Measurements from ENCODE around the gene PTPRJ.

- TF ChIP-seq CTCF (optimal IDR thresholded peaks at IDR 0.05 in 1 of 3, IDR thresholded peaks at IDR 0.05 in 1 of 3, conservative IDR thresholded peaks at IDR 0.05 in 1 of 3; ENCODE audit: extremely low read depth in 1 of 3, insufficient read depth in 2 of 3, low read length in 3 of 3) (no peak), EZH2 (IDR thresholded peaks at IDR 0.05; ENCODE audit: low read length) (no peak)
Measured at GRCh38 chr11:48085688-48086087, 105.3 kb downstream of the PTPRJ start.
